Measurements from ENCODE around the gene KLHDC3. TPM values are rescaled to one million over a fixed set of nuclear protein-coding genes. Genes with fewer than 3 reads are reported as not detected.

Gene KLHDC3
- total and polyA plus RNA-seq, 2 of the 13 experiments (the other 11 are each of a cell fraction or from before 2014, with no cell fraction given) = 78.3 to 91.5 TPM

GRCh38 chr6:43053545-43054205, 39.6 kb downstream of the KLHDC3 start, which contains the start of gene CUL7 (continued):
- no peak for TF ChIP-seq MED8 (CRISPR knock-in tag; IDR thresholded peaks at IDR 0.05; ENCODE audit: insufficient replicate concordance)
- peak; percentile 62 for TF ChIP-seq U2AF1 (optimal IDR thresholded peaks at IDR 0.05; ENCODE audit: low read depth, low read length)
- 0 out of 2 replicates have a peak, but pooled peaks have one; percentile 10 for TF ChIP-seq ZBTB1 (CRISPR knock-in tag; IDR thresholded peaks at IDR 0.05; ENCODE audit: borderline replicate concordance)
- peak; percentile 55; the same call in 1 of the 2 replicates for TF ChIP-seq RCOR2 (CRISPR knock-in tag; IDR thresholded peaks at IDR 0.05)
- peak; percentile 100 for TF ChIP-seq RBFOX2 (IDR thresholded peaks at IDR 0.05; ENCODE audit: low read depth, low read length)
- peak; percentile 87 for TF ChIP-seq MED1 (CRISPR knock-in tag; IDR thresholded peaks at IDR 0.05)
- TF ChIP-seq ZNF136 (CRISPR knock-in tag; IDR thresholded peaks at IDR 0.05; ENCODE audit: low read depth) = no peak
- no peak for TF ChIP-seq ZBTB38 (CRISPR knock-in tag; IDR thresholded peaks at IDR 0.05)
- TF ChIP-seq ZNF30 (CRISPR knock-in tag; IDR thresholded peaks at IDR 0.05) = no peak
- TF ChIP-seq SMAD1 (CRISPR knock-in tag; IDR thresholded peaks at IDR 0.05; ENCODE audit: borderline replicate concordance, low read depth) = peak; percentile 87; the same call in 1 of the 2 replicates
- peak; percentile 40; the same call in 1 of the 2 replicates for TF ChIP-seq AHDC1 (CRISPR knock-in tag; IDR thresholded peaks at IDR 0.05; ENCODE audit: borderline replicate concordance)
- TF ChIP-seq TMF1 (CRISPR knock-in tag; IDR thresholded peaks at IDR 0.05; ENCODE audit: low read depth) = no peak; the same call in 1 of the 2 replicates
- peak; percentile 65 for TF ChIP-seq SP2 (CRISPR knock-in tag; IDR thresholded peaks at IDR 0.05)
- peak; percentile 83 for TF ChIP-seq ZNF710 (CRISPR knock-in tag; IDR thresholded peaks at IDR 0.05; ENCODE audit: borderline replicate concordance)
- TF ChIP-seq ZMAT3 (CRISPR knock-in tag; conservative IDR thresholded peaks at IDR 0.05) = peak; percentile 97
